ENCODE data around the gene TCTA. TPM values are rescaled to one million over a fixed set of nuclear protein-coding genes. Genes with fewer than 3 reads are reported as not detected.

The TCTA gene
- total and polyA plus RNA-seq, 10 of the 15 experiments (the other 5 are each of a cell fraction or from before 2014, with no cell fraction given): 6.5 to 30.5 (median 18.3) TPM

- in situ Hi-C loops (cut with MboI): no loop called here
Measured at GRCh38 chr3:49388289-49388820, 23.9 kb upstream of the TCTA start.

More at GRCh38 chr3:49388289-49388820, 23.9 kb upstream of the TCTA start:
- H3K9ac ChIP-seq (ENCODE audit: control insufficient read depth, insufficient read depth, low read length): no peak overlapping the region
- FAIRE-seq (no peak), ATAC-seq (no peak), DNase-seq (ENCODE audit: low read depth, low spot score) (no peak)
- no peak overlapping the region for H3K4me2 ChIP-seq (ENCODE audit: control insufficient read depth, insufficient read depth)
- H4K20me1 ChIP-seq (ENCODE audit: control insufficient read depth, insufficient read depth): peaks cover 8% of the 10 kb centered on the region; the same call in 1 of the 2 replicates
- H3K4me3 ChIP-seq: no peak overlapping the region
- no peak overlapping the region for H3K27ac ChIP-seq (ENCODE audit: control insufficient read depth, insufficient read depth)
- H3K36me3 ChIP-seq (ENCODE audit: control insufficient read depth in 2 of 2, insufficient read depth in 2 of 2, low read length in 1 of 2): peaks cover 4 to 5% of the 10 kb centered on the region in 2 experiments; a peak in 2 of 4 replicates
- intact Hi-C loops (cut with micrococcal nuclease; ENCODE audit: unreplicated experiment): no loop called here
- TSS peak; percentile 22 for BruUV-seq (replicated peaks)
- H3K9me3 ChIP-seq (replicated peaks; ENCODE audit: control insufficient read depth, insufficient read depth, low read length): peaks cover 2% of the 10 kb centered on the region
- H3K4me1 ChIP-seq (ENCODE audit: control insufficient read depth, insufficient read depth, low read length): peaks cover 6% of the 10 kb centered on the region
- peaks cover 84% of the 10 kb centered on the region for H3K79me2 ChIP-seq (ENCODE audit: control insufficient read depth, insufficient read depth, low read length)
- H3K27me3 ChIP-seq (replicated peaks in 1 of 2; ENCODE audit: control insufficient read depth in 2 of 2, insufficient read depth in 2 of 2, low read length in 1 of 2): no peaks in the 10 kb centered on the region
- no peak overlapping the region for H2AFZ ChIP-seq (ENCODE audit: control insufficient read depth, low read depth, low read length)
- ChIA-PET CTCF (interaction anchor here (0.8 kb wide), 1 partner anchor 13 kb away, joined by 3 read pairs; no protein-coding TSS in a partner anchor), POLR2A (interaction anchor here (0.7 to 1.1 kb wide), 3 partner anchors 9 to 29 kb away, joined by 3 to 5 read pairs (median 4); no protein-coding TSS in a partner anchor), RAD21 (ENCODE audit: unreplicated experiment) (interaction anchor here (1.3 kb wide), 1 partner anchor 55 kb away, joined by 4 read pairs; no protein-coding TSS in a partner anchor), SMC1A (ENCODE audit: uncharacterized antibody, unreplicated experiment) (interaction anchor here (1.1 to 2.5 kb wide), 6 partner anchors 9 to 48 kb away, joined by 3 to 5 read pairs (median 5); no protein-coding TSS in a partner anchor)
- TF ChIP-seq ATF7 (IDR thresholded peaks at IDR 0.05; ENCODE audit: low read depth): no peak
- TF ChIP-seq KDM1A (IDR thresholded peaks at IDR 0.05; ENCODE audit: borderline replicate concordance): no peak
- TF ChIP-seq NR2F1 (conservative IDR thresholded peaks at IDR 0.05): no peak
- TF ChIP-seq KAT2A (conservative IDR thresholded peaks at IDR 0.05; ENCODE audit: control insufficient read depth, low read depth, low read length): no peak
- TF ChIP-seq NFYA (IDR thresholded peaks at IDR 0.05; ENCODE audit: borderline replicate concordance, low read depth, low read length): no peak
- no peak for TF ChIP-seq CREB1 (IDR thresholded peaks at IDR 0.05; ENCODE audit: low read depth)
- TF ChIP-seq ETV6 (conservative IDR thresholded peaks at IDR 0.05 in 1 of 2, IDR thresholded peaks at IDR 0.05 in 1 of 2; ENCODE audit: borderline replicate concordance in 1 of 2, low read depth in 1 of 2): no peak
- no peak for TF ChIP-seq PAX5 (IDR thresholded peaks at IDR 0.05; ENCODE audit: borderline replicate concordance, low read depth, low read length)
- no peak for TF ChIP-seq POU2F2 (IDR thresholded peaks at IDR 0.05; ENCODE audit: borderline replicate concordance, low read depth, low read length)
- TF ChIP-seq NFYB (IDR thresholded peaks at IDR 0.05; ENCODE audit: insufficient read depth, low read depth, low read length): no peak
- no peak for TF ChIP-seq NRF1 (conservative IDR thresholded peaks at IDR 0.05; ENCODE audit: low read depth, low read length)
- TF ChIP-seq IRF4 (IDR thresholded peaks at IDR 0.05; ENCODE audit: low read depth, low read length): no peak
- TF ChIP-seq, protein P1, sequence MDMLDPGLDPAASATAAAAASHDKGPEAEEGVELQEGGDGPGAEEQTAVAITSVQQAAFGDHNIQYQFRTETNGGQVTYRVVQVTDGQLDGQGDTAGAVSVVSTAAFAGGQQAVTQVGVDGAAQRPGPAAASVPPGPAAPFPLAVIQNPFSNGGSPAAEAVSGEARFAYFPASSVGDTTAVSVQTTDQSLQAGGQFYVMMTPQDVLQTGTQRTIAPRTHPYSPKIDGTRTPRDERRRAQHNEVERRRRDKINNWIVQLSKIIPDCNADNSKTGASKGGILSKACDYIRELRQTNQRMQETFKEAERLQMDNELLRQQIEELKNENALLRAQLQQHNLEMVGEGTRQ (IDR thresholded peaks at IDR 0.05; ENCODE audit: borderline replicate concordance, low read depth, low read length): no peak
- no peak for TF ChIP-seq CHD2 (IDR thresholded peaks at IDR 0.05; ENCODE audit: borderline replicate concordance, low read depth, low read length)
- no peak for TF ChIP-seq STAT1 (conservative IDR thresholded peaks at IDR 0.05)
- no peak for TF ChIP-seq ZSCAN29 (IDR thresholded peaks at IDR 0.05)
- TF ChIP-seq, protein P2, sequence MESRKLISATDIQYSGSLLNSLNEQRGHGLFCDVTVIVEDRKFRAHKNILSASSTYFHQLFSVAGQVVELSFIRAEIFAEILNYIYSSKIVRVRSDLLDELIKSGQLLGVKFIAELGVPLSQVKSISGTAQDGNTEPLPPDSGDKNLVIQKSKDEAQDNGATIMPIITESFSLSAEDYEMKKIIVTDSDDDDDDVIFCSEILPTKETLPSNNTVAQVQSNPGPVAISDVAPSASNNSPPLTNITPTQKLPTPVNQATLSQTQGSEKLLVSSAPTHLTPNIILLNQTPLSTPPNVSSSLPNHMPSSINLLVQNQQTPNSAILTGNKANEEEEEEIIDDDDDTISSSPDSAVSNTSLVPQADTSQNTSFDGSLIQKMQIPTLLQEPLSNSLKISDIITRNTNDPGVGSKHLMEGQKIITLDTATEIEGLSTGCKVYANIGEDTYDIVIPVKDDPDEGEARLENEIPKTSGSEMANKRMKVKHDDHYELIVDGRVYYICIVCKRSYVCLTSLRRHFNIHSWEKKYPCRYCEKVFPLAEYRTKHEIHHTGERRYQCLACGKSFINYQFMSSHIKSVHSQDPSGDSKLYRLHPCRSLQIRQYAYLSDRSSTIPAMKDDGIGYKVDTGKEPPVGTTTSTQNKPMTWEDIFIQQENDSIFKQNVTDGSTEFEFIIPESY (IDR thresholded peaks at IDR 0.05): no peak
- TF ChIP-seq, protein P3, sequence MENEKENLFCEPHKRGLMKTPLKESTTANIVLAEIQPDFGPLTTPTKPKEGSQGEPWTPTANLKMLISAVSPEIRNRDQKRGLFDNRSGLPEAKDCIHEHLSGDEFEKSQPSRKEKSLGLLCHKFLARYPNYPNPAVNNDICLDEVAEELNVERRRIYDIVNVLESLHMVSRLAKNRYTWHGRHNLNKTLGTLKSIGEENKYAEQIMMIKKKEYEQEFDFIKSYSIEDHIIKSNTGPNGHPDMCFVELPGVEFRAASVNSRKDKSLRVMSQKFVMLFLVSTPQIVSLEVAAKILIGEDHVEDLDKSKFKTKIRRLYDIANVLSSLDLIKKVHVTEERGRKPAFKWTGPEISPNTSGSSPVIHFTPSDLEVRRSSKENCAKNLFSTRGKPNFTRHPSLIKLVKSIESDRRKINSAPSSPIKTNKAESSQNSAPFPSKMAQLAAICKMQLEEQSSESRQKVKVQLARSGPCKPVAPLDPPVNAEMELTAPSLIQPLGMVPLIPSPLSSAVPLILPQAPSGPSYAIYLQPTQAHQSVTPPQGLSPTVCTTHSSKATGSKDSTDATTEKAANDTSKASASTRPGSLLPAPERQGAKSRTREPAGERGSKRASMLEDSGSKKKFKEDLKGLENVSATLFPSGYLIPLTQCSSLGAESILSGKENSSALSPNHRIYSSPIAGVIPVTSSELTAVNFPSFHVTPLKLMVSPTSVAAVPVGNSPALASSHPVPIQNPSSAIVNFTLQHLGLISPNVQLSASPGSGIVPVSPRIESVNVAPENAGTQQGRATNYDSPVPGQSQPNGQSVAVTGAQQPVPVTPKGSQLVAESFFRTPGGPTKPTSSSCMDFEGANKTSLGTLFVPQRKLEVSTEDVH (IDR thresholded peaks at IDR 0.05; ENCODE audit: low read depth, partially characterized antibody): no peak
- no peak for TF ChIP-seq JUNB (IDR thresholded peaks at IDR 0.05)
- 0% methylated on average over 1 of the region's 1 CpG for WGBS (ENCODE audit: insufficient coverage, insufficient replicate concordance, low lambda C conversion rate, missing lambda C conversion rate)
